IMR-90 (cell line): ENCODE measurements around the gene RPTOR.

Experiments
- FOS ChIP-seq: fragments of 150-350 bp; IDR thresholded peaks from 2 replicates; pipeline ENCODE4 v1.6.1; 2016; ENCODE audit warnings: low read depth, low read length
- MAFK ChIP-seq: IDR thresholded peaks from 2 replicates; pipeline ENCODE4 v1.6.1; 2012; ENCODE audit warnings: low read depth, low read length, improper control_type of control experiment
- NFE2L2 ChIP-seq: fragments of 150-350 bp; IDR thresholded peaks from 2 replicates; pipeline ENCODE4 v1.6.1; 2016; ENCODE audit warnings: low read depth, mild to moderate bottlenecking, low read length
- POLR2A ChIP-seq: IDR thresholded peaks from 2 replicates; pipeline ENCODE4 v1.6.1; 2012; ENCODE audit warnings: mild to moderate bottlenecking, low read depth, low read length
- RFX5 ChIP-seq: IDR thresholded peaks from 2 replicates; pipeline ENCODE4 v1.8.0; 2012; ENCODE audit warnings: low read depth, mild to moderate bottlenecking, low read length, moderate library complexity
- SMC3 ChIP-seq: fragments of 150-350 bp; IDR thresholded peaks from 2 replicates; pipeline ENCODE4 v1.6.1; 2016; ENCODE audit warnings: low read depth, mild to moderate bottlenecking, antibody characterized with exemption, low read length, moderate library complexity
- TF ChIP-seq, protein P1 (sequence below): conservative IDR thresholded peaks from 2 replicates; pipeline ENCODE4 v1.5.1; 2012; ENCODE audit warnings: mild to moderate bottlenecking, low read depth, low read length, improper control_type of control experiment
- TF ChIP-seq, protein P2 (sequence below): fragments of 150-350 bp; IDR thresholded peaks from 2 replicates; pipeline ENCODE4 v1.6.1; 2017; ENCODE audit warnings: mild to moderate bottlenecking, antibody characterized with exemption, low read length, low read depth

DNA sequence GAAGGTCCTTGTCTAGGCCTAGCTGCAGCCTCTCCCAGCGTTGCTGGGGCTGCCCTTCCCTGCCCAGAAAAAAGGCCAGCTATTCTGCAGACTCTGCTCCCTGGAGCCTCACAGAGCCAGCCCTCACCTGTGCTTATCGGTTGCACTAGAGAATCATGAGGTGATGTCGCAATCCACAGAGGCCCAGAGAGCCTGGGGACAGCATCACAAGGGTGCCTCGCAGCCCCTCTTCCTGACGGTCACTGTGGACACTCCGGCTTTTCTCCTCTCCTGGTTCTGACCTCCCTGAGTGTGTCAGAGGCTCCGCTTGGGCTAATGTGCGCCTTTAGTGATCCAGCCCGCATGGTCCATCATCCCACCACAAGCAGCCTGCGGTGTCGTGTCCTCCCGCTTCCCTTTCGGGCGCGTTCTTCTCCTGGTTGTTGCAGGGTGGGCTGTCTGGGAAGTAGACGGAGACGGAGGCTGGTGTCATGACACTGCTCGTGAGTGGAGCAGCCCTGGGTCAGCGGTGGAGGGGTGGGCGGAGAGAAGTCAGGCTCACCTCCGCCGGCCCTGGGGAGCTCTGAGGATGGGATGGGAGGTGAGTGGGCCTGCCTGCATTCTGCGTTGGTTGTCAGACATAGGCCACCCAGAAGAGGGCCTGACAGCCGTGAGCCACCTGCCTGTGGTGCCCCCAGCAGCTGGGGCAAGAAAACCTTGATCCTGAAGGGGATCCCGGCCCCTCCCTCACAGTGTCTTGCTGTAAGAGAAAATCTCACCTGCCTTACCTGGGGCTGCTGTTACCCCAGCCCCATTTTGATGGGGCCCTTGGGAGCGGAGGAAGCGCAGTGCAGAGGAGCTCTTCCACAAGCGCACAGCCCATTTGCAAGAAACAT lies 281.1 kb downstream of the RPTOR start:
- TF ChIP-seq NFE2L2 (no peak), RFX5 (no peak), FOS (no peak), SMC3 (no peak), MAFK (no peak), POLR2A (0 out of 2 replicates have a peak, but pooled peaks have one; percentile 24)
- TF ChIP-seq, protein P1, sequence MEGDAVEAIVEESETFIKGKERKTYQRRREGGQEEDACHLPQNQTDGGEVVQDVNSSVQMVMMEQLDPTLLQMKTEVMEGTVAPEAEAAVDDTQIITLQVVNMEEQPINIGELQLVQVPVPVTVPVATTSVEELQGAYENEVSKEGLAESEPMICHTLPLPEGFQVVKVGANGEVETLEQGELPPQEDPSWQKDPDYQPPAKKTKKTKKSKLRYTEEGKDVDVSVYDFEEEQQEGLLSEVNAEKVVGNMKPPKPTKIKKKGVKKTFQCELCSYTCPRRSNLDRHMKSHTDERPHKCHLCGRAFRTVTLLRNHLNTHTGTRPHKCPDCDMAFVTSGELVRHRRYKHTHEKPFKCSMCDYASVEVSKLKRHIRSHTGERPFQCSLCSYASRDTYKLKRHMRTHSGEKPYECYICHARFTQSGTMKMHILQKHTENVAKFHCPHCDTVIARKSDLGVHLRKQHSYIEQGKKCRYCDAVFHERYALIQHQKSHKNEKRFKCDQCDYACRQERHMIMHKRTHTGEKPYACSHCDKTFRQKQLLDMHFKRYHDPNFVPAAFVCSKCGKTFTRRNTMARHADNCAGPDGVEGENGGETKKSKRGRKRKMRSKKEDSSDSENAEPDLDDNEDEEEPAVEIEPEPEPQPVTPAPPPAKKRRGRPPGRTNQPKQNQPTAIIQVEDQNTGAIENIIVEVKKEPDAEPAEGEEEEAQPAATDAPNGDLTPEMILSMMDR, result no peak
- TF ChIP-seq, protein P2, sequence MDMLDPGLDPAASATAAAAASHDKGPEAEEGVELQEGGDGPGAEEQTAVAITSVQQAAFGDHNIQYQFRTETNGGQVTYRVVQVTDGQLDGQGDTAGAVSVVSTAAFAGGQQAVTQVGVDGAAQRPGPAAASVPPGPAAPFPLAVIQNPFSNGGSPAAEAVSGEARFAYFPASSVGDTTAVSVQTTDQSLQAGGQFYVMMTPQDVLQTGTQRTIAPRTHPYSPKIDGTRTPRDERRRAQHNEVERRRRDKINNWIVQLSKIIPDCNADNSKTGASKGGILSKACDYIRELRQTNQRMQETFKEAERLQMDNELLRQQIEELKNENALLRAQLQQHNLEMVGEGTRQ, result no peak
